GM23338 (cell line): ENCODE data around the gene DNAI1. TPM values are rescaled to one million over a fixed set of nuclear protein-coding genes. Genes with fewer than 3 reads are reported as not detected.

Source experiments
- ATAC-seq: fragments of 200-7000 bp; cut with Tn5 transposase; 3 replicates; pipeline ENCODE4 v1.9.1; 2020
- DNase-seq: peaks from one replicate; pipeline ENCODE4 v3.0.0-alpha.2; 2015; ENCODE audit warnings: low spot score
- H2AFZ ChIP-seq: fragments of 200-600 bp; sonication (generic); 2 replicates; pipeline ENCODE4 v1.8.0; 2016; ENCODE audit warnings: antibody characterized with exemption, mild to moderate bottlenecking, moderate library complexity
- H3F3A ChIP-seq: fragments of 200-600 bp; sonication (generic); replicated peaks from 2 replicates; pipeline ENCODE4 v1.8.0; 2017; ENCODE audit warnings: antibody characterized with exemption, mixed run types, low read depth
- H3K27ac ChIP-seq: fragments of 200-600 bp; sonication (generic); 2 replicates; pipeline ENCODE4 v1.6.1; 2016; ENCODE audit warnings: low read depth
- H3K27me3 ChIP-seq: fragments of 200-600 bp; sonication (generic); 2 replicates; pipeline ENCODE4 v1.8.0; 2016; ENCODE audit warnings: mild to moderate bottlenecking, mixed run types, moderate library complexity; ENCODE audit not compliant: insufficient read depth
- H3K36me3 ChIP-seq: fragments of 200-600 bp; sonication (generic); 2 replicates; pipeline ENCODE4 v1.8.0; 2016; ENCODE audit warnings: mild to moderate bottlenecking; ENCODE audit not compliant: insufficient read depth
- H3K4me1 ChIP-seq: fragments of 200-600 bp; sonication (generic); 2 replicates; pipeline ENCODE4 v1.8.0; 2016; ENCODE audit warnings: mild to moderate bottlenecking, moderate library complexity; ENCODE audit not compliant: insufficient read depth
- H3K4me2 ChIP-seq: fragments of 200-600 bp; sonication (generic); 2 replicates; pipeline ENCODE4 v1.7.1; 2017; ENCODE audit warnings: mixed run types
- H3K4me3 ChIP-seq: fragments of 200-600 bp; sonication (generic); 2 replicates; pipeline ENCODE4 v1.6.1; 2016; ENCODE audit warnings: mixed run types
- H3K79me2 ChIP-seq: fragments of 200-600 bp; sonication (generic); replicated peaks from 2 replicates; pipeline ENCODE4 v1.8.0; 2017; ENCODE audit warnings: mild to moderate bottlenecking; ENCODE audit not compliant: insufficient read depth
- H3K9me2 ChIP-seq: fragments of 200-600 bp; sonication (generic); 2 replicates; pipeline ENCODE4 v1.8.0; 2017; ENCODE audit not compliant: insufficient read depth
- H4K20me1 ChIP-seq: fragments of 200-600 bp; sonication (generic); replicated peaks from 2 replicates; pipeline ENCODE4 v1.8.0; 2017; ENCODE audit warnings: mild to moderate bottlenecking; ENCODE audit not compliant: insufficient read depth
- H3K27ac Mint-ChIP-seq: 2 replicates; pipeline ENCODE4 v1.8.0; 2020; ENCODE audit warnings: inconsistent platforms, mild to moderate bottlenecking, moderate library complexity, mixed read lengths
- H3K27me3 Mint-ChIP-seq: 3 replicates; pipeline ENCODE4 v1.8.0; 2022; ENCODE audit warnings: low read depth, mild to moderate bottlenecking, moderate library complexity, mixed read lengths, inconsistent platforms; ENCODE audit not compliant: insufficient read depth, poor library complexity
- H3K36me3 Mint-ChIP-seq: 3 replicates; pipeline ENCODE4 v1.8.0; 2021; ENCODE audit warnings: low read depth, mild to moderate bottlenecking, inconsistent platforms, moderate library complexity, mixed read lengths
- H3K4me1 Mint-ChIP-seq: 3 replicates; pipeline ENCODE4 v1.8.0; 2020; ENCODE audit warnings: mild to moderate bottlenecking, inconsistent platforms, mixed read lengths
- H3K4me3 Mint-ChIP-seq: 3 replicates; pipeline ENCODE4 v1.8.0; 2021; ENCODE audit warnings: moderate library complexity, mild to moderate bottlenecking, inconsistent platforms, mixed read lengths
- H3K9me3 Mint-ChIP-seq: 3 replicates; pipeline ENCODE4 v1.8.0; 2020; ENCODE audit warnings: moderate library complexity, mild to moderate bottlenecking, inconsistent platforms, mixed read lengths
- CREB1 ChIP-seq: fragments of 250-450 bp; sonication (Bioruptor Pico); IDR thresholded peaks from 2 replicates; pipeline ENCODE4 v1.5.0; 2020; ENCODE audit warnings: low read depth, mild to moderate bottlenecking, moderate library complexity
- EZH2 ChIP-seq: fragments of 200-600 bp; sonication (generic); IDR thresholded peaks from one replicate; pipeline ENCODE4 v1.8.0; 2017; ENCODE audit warnings: antibody characterized with exemption, mild to moderate bottlenecking, low read depth; ENCODE audit not compliant: unreplicated experiment
- EZH2phosphoT487 ChIP-seq: fragments of 200-600 bp; sonication (generic); IDR thresholded peaks from one replicate; pipeline ENCODE4 v1.8.1; 2018; ENCODE audit warnings: antibody characterized with exemption; ENCODE audit not compliant: unreplicated experiment
- POLR2AphosphoS5 ChIP-seq: IDR thresholded peaks from 2 replicates; pipeline ENCODE4 v1.6.1; 2016; ENCODE audit warnings: antibody characterized with exemption, low read depth
- STAT1 ChIP-seq: IDR thresholded peaks from one replicate; pipeline ENCODE4 v1.6.1; 2016; ENCODE audit warnings: antibody characterized with exemption; ENCODE audit not compliant: unreplicated experiment
- ZNF114 ChIP-seq: fragments of 250-450 bp; sonication (Bioruptor Pico); IDR thresholded peaks from 2 replicates; pipeline ENCODE4 v1.5.0; 2020; ENCODE audit warnings: mild to moderate bottlenecking, moderate library complexity
- ZNF331 ChIP-seq: fragments of 250-450 bp; sonication (Bioruptor Pico); IDR thresholded peaks from 2 replicates; pipeline ENCODE4 v1.5.0; 2020; ENCODE audit warnings: low read depth, mild to moderate bottlenecking, moderate library complexity
- polyA plus RNA-seq: library from polyadenylated mRNA; unstranded; fragments of >200 nt; fragmentation: Nextera tagmentation; extraction: Ambion mirVana; gene quantifications from 2 replicates; pipeline ENCODE4 v1.2.1, GENCODE V29; 2016
- total RNA-seq: library from RNA; depleted of rRNA; stranded (reverse); fragments of >200 nt; shearing (Covaris generic); gene quantifications from 2 replicates; pipeline ENCODE4 v1.2.3, GENCODE V29; 2014
- TF ChIP-seq, protein P1 (sequence below): IDR thresholded peaks from 2 replicates; pipeline ENCODE4 v1.6.1; 2016; ENCODE audit warnings: antibody characterized with exemption
- TF ChIP-seq, protein P2 (sequence below), 2 experiments: fragments of 200-600 bp in 1 of 2; sonication (generic) in 1 of 2; conservative IDR thresholded peaks; 2 replicates each; pipeline versions ENCODE4 v1.5.1 to v1.6.1; 2016 to 2017; ENCODE audit warnings: antibody characterized with exemption in 2 of 2, low read depth in 2 of 2, mild to moderate bottlenecking in 2 of 2, moderate library complexity in 1 of 2
- TF ChIP-seq, protein P3 (sequence below): IDR thresholded peaks from one replicate; pipeline ENCODE4 v1.6.1; 2018; ENCODE audit warnings: antibody characterized with exemption; ENCODE audit not compliant: unreplicated experiment
- TF ChIP-seq, protein P4 (sequence below): fragments of 250-450 bp; sonication (Bioruptor Pico); IDR thresholded peaks from 2 replicates; pipeline ENCODE4 v1.5.0; 2020; ENCODE audit warnings: mild to moderate bottlenecking, moderate library complexity

DNAI1 gene
- total and polyA plus RNA-seq, 2 experiments from 2014 or later, result 1.0 to 1.1 TPM

DNA sequence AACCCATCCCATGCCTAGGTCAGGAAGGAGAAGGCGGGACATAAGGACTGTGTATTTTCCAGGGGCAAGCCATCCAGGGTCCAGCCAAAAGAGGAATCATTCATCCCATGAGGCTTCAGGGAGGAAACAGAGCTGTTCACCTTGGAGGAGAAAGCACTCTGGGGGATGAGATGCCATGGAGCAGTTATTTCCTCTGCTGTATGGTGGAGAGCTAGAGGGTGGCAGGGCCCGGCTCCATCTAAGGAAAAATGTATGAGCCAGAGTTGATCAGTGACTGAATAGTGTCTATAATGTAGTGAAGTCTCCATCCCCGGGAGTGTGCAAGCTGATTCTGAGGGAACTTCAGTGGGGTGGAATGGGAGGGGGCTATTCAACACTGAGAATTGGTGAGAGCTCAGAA lies 56.2 kb downstream of the DNAI1 start (continued):
- TF ChIP-seq EZH2phosphoT487 (no peak), CREB1 (CRISPR knock-in tag) (no peak)

DNA sequence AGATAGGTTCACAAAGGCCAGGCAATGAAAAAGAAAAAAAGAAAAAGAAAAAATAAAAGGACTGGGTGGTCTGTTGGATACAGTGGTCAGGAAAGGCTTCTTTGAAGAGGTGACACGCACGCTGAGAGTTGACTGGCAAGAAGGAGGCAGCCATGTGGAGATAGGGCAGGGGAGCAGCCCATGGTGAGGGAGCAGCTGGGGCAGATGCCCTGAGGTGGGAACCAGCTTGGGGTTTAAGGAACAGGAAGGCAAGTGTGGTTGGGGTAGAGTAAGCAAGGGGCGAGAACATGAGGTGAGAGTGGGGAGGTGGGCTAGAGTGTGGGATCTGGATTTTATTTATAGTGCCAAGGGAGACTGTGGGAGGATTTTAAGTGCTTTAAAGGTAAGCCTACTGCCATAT lies 57.4 kb downstream of the DNAI1 start:
- H3K4me1 Mint-ChIP-seq, result peaks cover 31% of the 10 kb centered on the region
- no peaks in the 10 kb centered on the region for H3K36me3 ChIP-seq
- no peak for ATAC-seq

More for the DNA sequence above, 57.4 kb downstream of the DNAI1 start:
- no peak overlapping the region for H3K27ac ChIP-seq
- Mint-ChIP-seq H3K9me3 (no peaks in the 10 kb centered on the region; the same call in 2 of the 3 replicates), H3K36me3 (no peaks in the 10 kb centered on the region), H3K27me3 (peaks cover 11% of the 10 kb centered on the region), H3K27ac (no peak overlapping the region), H3K4me3 (no peak overlapping the region)
- TF ChIP-seq, protein P1, sequence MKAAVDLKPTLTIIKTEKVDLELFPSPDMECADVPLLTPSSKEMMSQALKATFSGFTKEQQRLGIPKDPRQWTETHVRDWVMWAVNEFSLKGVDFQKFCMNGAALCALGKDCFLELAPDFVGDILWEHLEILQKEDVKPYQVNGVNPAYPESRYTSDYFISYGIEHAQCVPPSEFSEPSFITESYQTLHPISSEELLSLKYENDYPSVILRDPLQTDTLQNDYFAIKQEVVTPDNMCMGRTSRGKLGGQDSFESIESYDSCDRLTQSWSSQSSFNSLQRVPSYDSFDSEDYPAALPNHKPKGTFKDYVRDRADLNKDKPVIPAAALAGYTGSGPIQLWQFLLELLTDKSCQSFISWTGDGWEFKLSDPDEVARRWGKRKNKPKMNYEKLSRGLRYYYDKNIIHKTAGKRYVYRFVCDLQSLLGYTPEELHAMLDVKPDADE, result no peak
- TF ChIP-seq EZH2phosphoT487 (no peak), STAT1 (no peak), EZH2 (no peak), ZNF114 (CRISPR knock-in tag) (no peak), CREB1 (CRISPR knock-in tag) (no peak), POLR2AphosphoS5 (no peak), ZNF331 (CRISPR knock-in tag) (no peak)
- TF ChIP-seq, protein P2, sequence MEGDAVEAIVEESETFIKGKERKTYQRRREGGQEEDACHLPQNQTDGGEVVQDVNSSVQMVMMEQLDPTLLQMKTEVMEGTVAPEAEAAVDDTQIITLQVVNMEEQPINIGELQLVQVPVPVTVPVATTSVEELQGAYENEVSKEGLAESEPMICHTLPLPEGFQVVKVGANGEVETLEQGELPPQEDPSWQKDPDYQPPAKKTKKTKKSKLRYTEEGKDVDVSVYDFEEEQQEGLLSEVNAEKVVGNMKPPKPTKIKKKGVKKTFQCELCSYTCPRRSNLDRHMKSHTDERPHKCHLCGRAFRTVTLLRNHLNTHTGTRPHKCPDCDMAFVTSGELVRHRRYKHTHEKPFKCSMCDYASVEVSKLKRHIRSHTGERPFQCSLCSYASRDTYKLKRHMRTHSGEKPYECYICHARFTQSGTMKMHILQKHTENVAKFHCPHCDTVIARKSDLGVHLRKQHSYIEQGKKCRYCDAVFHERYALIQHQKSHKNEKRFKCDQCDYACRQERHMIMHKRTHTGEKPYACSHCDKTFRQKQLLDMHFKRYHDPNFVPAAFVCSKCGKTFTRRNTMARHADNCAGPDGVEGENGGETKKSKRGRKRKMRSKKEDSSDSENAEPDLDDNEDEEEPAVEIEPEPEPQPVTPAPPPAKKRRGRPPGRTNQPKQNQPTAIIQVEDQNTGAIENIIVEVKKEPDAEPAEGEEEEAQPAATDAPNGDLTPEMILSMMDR (conservative IDR thresholded peaks at IDR 0.05; ENCODE audit: low read depth in 2 of 2), result no peak
- TF ChIP-seq, protein P3, sequence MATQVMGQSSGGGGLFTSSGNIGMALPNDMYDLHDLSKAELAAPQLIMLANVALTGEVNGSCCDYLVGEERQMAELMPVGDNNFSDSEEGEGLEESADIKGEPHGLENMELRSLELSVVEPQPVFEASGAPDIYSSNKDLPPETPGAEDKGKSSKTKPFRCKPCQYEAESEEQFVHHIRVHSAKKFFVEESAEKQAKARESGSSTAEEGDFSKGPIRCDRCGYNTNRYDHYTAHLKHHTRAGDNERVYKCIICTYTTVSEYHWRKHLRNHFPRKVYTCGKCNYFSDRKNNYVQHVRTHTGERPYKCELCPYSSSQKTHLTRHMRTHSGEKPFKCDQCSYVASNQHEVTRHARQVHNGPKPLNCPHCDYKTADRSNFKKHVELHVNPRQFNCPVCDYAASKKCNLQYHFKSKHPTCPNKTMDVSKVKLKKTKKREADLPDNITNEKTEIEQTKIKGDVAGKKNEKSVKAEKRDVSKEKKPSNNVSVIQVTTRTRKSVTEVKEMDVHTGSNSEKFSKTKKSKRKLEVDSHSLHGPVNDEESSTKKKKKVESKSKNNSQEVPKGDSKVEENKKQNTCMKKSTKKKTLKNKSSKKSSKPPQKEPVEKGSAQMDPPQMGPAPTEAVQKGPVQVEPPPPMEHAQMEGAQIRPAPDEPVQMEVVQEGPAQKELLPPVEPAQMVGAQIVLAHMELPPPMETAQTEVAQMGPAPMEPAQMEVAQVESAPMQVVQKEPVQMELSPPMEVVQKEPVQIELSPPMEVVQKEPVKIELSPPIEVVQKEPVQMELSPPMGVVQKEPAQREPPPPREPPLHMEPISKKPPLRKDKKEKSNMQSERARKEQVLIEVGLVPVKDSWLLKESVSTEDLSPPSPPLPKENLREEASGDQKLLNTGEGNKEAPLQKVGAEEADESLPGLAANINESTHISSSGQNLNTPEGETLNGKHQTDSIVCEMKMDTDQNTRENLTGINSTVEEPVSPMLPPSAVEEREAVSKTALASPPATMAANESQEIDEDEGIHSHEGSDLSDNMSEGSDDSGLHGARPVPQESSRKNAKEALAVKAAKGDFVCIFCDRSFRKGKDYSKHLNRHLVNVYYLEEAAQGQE, result no peak
- TF ChIP-seq, protein P4, sequence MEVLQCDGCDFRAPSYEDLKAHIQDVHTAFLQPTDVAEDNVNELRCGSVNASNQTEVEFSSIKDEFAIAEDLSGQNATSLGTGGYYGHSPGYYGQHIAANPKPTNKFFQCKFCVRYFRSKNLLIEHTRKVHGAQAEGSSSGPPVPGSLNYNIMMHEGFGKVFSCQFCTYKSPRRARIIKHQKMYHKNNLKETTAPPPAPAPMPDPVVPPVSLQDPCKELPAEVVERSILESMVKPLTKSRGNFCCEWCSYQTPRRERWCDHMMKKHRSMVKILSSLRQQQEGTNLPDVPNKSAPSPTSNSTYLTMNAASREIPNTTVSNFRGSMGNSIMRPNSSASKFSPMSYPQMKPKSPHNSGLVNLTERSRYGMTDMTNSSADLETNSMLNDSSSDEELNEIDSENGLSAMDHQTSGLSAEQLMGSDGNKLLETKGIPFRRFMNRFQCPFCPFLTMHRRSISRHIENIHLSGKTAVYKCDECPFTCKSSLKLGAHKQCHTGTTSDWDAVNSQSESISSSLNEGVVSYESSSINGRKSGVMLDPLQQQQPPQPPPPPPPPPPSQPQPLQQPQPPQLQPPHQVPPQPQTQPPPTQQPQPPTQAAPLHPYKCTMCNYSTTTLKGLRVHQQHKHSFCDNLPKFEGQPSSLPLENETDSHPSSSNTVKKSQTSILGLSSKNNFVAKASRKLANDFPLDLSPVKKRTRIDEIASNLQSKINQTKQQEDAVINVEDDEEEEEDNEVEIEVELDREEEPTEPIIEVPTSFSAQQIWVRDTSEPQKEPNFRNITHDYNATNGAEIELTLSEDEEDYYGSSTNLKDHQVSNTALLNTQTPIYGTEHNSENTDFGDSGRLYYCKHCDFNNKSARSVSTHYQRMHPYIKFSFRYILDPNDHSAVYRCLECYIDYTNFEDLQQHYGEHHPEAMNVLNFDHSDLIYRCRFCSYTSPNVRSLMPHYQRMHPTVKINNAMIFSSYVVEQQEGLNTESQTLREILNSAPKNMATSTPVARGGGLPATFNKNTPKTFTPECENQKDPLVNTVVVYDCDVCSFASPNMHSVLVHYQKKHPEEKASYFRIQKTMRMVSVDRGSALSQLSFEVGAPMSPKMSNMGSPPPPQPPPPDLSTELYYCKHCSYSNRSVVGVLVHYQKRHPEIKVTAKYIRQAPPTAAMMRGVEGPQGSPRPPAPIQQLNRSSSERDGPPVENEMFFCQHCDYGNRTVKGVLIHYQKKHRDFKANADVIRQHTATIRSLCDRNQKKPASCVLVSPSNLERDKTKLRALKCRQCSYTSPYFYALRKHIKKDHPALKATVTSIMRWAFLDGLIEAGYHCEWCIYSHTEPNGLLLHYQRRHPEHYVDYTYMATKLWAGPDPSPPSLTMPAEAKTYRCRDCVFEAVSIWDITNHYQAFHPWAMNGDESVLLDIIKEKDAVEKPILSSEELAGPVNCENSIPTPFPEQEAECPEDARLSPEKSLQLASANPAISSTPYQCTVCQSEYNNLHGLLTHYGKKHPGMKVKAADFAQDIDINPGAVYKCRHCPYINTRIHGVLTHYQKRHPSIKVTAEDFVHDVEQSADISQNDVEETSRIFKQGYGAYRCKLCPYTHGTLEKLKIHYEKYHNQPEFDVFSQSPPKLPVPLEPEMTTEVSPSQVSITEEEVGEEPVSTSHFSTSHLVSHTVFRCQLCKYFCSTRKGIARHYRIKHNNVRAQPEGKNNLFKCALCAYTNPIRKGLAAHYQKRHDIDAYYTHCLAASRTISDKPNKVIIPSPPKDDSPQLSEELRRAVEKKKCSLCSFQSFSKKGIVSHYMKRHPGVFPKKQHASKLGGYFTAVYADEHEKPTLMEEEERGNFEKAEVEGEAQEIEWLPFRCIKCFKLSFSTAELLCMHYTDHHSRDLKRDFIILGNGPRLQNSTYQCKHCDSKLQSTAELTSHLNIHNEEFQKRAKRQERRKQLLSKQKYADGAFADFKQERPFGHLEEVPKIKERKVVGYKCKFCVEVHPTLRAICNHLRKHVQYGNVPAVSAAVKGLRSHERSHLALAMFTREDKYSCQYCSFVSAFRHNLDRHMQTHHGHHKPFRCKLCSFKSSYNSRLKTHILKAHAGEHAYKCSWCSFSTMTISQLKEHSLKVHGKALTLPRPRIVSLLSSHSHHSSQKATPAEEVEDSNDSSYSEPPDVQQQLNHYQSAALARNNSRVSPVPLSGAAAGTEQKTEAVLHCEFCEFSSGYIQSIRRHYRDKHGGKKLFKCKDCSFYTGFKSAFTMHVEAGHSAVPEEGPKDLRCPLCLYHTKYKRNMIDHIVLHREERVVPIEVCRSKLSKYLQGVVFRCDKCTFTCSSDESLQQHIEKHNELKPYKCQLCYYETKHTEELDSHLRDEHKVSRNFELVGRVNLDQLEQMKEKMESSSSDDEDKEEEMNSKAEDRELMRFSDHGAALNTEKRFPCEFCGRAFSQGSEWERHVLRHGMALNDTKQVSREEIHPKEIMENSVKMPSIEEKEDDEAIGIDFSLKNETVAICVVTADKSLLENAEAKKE (CRISPR knock-in tag), result no peak
- no peak overlapping the region for H3K4me2 ChIP-seq
- H4K20me1 ChIP-seq, result no peaks in the 10 kb centered on the region
- no peak overlapping the region for H2AFZ ChIP-seq
- peaks cover 30% of the 10 kb centered on the region for H3K4me1 ChIP-seq
- no peak for DNase-seq
- H3K4me3 ChIP-seq, result no peak overlapping the region
- H3F3A ChIP-seq, result no peaks in the 10 kb centered on the region; the same call in 1 of the 2 replicates
- peaks cover 4% of the 10 kb centered on the region; the same call in 1 of the 2 replicates for H3K9me2 ChIP-seq
- no peaks in the 10 kb centered on the region for H3K27me3 ChIP-seq
- H3K79me2 ChIP-seq, result no peaks in the 10 kb centered on the region
